ENCODE results near the gene DMWD. TPM values are rescaled to one million over a fixed set of nuclear protein-coding genes. Genes with fewer than 3 reads are reported as not detected.
"Not testable (repeated sequence)": the region's sequence is repeated elsewhere in the genome, so short reads cannot be mapped to it uniquely, and the experiment has no call there.

Gene DMWD
- total RNA-seq, 1 donor from 2014 or later = 44.7 TPM

GRCh38 chr19:45762870-45763631 is 29.6 kb downstream of the DMWD start:
- intact Hi-C loops (cut with micrococcal nuclease) = no loop called here
- Mint-ChIP-seq H3K27ac (no peak overlapping the region), H3K27me3 (ENCODE audit: low read depth) (peaks cover 6% of the 10 kb centered on the region)

GRCh38 chr19:45761714-45762113 is 30.9 kb downstream of the DMWD start:
- no peak overlapping the region for H3K27ac Mint-ChIP-seq
- H3K36me3 Mint-ChIP-seq (ENCODE audit: low read depth) = no peaks in the 10 kb centered on the region
- intact Hi-C loops (cut with micrococcal nuclease) = no loop called here
- peaks cover 1% of the 10 kb centered on the region for H3K27me3 Mint-ChIP-seq (ENCODE audit: low read depth)
- H3K9me3 Mint-ChIP-seq = no peaks in the 10 kb centered on the region
- no peaks in the 10 kb centered on the region for H3K4me1 Mint-ChIP-seq (ENCODE audit: low read depth)
- no peak for DNase-seq (ENCODE audit: low spot score)
- no peak overlapping the region for H3K4me3 Mint-ChIP-seq (ENCODE audit: low read depth)

More at GRCh38 chr19:45762870-45763631, 29.6 kb downstream of the DMWD start:
- H3K9me3 Mint-ChIP-seq = no peaks in the 10 kb centered on the region
- no peaks in the 10 kb centered on the region for H3K4me1 Mint-ChIP-seq (ENCODE audit: low read depth)
- no peak for DNase-seq (ENCODE audit: low spot score)
- no peak overlapping the region for H3K4me3 Mint-ChIP-seq (ENCODE audit: low read depth)
- no peaks in the 10 kb centered on the region for H3K36me3 Mint-ChIP-seq (ENCODE audit: low read depth)

GRCh38 chr19:45758921-45759320 is 33.7 kb downstream of the DMWD start:
- intact Hi-C loops (cut with micrococcal nuclease) = no loop called here
- no peaks in the 10 kb centered on the region for H3K9me3 Mint-ChIP-seq
- H3K27ac Mint-ChIP-seq = no peak overlapping the region
- H3K4me1 Mint-ChIP-seq (ENCODE audit: low read depth) = no peaks in the 10 kb centered on the region
- H3K27me3 Mint-ChIP-seq (ENCODE audit: low read depth) = no peaks in the 10 kb centered on the region
- H3K4me3 Mint-ChIP-seq (ENCODE audit: low read depth) = no peak overlapping the region
- DNase-seq (ENCODE audit: low spot score) = no peak
- no peaks in the 10 kb centered on the region for H3K36me3 Mint-ChIP-seq (ENCODE audit: low read depth)

DNA sequence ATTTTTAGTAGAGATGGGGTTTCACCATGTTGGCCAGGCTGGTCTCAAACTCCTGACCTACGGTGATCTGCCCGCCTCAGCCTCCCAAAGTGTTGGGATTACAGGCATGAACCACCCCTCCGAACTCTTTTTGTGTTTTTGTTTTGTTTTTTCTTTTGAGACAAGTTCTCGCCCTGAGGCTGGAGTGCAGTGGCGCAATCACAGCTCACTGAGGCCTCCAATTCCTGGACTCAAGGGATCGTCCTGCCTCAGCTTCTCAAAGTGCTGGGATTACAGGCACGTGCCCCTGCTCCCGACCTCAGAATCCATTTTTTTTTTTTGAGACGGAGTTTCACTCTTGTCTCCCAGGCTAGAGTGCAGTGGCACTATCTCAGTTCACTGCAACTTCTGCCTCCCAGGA is 35.0 kb downstream of the DMWD start:
- intact Hi-C loops (cut with micrococcal nuclease) = no loop called here
- Mint-ChIP-seq H3K4me1 (ENCODE audit: low read depth) (no peaks in the 10 kb centered on the region), H3K27ac (no peak overlapping the region), H3K36me3 (ENCODE audit: low read depth) (no peaks in the 10 kb centered on the region), H3K27me3 (ENCODE audit: low read depth) (no peaks in the 10 kb centered on the region), H3K4me3 (ENCODE audit: low read depth) (no peak overlapping the region), H3K9me3 (no peaks in the 10 kb centered on the region)
- DNase-seq (ENCODE audit: low spot score) = no peak

DNA sequence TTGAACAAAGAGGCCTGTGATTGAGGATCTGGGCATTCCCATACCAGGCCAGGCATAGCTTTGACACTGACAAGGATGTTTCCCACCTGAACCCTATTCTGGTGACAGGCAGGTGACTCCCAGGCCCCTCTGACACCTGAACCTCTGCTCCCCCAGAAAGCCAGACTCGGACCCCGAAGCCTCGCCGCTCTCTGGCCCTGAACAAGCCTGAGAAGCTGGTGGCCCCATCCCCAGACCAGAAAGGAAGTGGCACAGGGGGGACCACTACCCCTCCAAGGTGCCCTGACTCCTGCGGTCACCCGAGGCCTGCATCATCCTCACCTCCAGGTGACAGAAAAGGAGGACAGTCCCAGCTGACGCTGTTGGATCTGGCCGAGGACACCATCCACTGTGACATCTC is 38.3 kb downstream of the DMWD start:
- no peaks in the 10 kb centered on the region for H3K36me3 Mint-ChIP-seq (ENCODE audit: low read depth)
- no peak overlapping the region for H3K27ac Mint-ChIP-seq
- DNase-seq (ENCODE audit: low spot score) = no peak
- H3K4me1 Mint-ChIP-seq (ENCODE audit: low read depth) = no peaks in the 10 kb centered on the region
- no peaks in the 10 kb centered on the region for H3K9me3 Mint-ChIP-seq
- no peaks in the 10 kb centered on the region for H3K27me3 Mint-ChIP-seq (ENCODE audit: low read depth)
- no peak overlapping the region for H3K4me3 Mint-ChIP-seq (ENCODE audit: low read depth)
- intact Hi-C loops (cut with micrococcal nuclease) = no loop called here

- no peaks in the 10 kb centered on the region for H3K36me3 Mint-ChIP-seq (ENCODE audit: low read depth)
- DNase-seq (ENCODE audit: low spot score) = no peak
- H3K27ac Mint-ChIP-seq = no peak overlapping the region
- no peaks in the 10 kb centered on the region for H3K9me3 Mint-ChIP-seq
- no peak overlapping the region for H3K4me3 Mint-ChIP-seq (ENCODE audit: low read depth)
- no peaks in the 10 kb centered on the region for H3K27me3 Mint-ChIP-seq (ENCODE audit: low read depth)
- intact Hi-C loops (cut with micrococcal nuclease) = no loop called here
- no peaks in the 10 kb centered on the region for H3K4me1 Mint-ChIP-seq (ENCODE audit: low read depth)
These were observed 39.1 kb downstream of the DMWD start for GRCh38 chr19:45753548-45753947.

DNA sequence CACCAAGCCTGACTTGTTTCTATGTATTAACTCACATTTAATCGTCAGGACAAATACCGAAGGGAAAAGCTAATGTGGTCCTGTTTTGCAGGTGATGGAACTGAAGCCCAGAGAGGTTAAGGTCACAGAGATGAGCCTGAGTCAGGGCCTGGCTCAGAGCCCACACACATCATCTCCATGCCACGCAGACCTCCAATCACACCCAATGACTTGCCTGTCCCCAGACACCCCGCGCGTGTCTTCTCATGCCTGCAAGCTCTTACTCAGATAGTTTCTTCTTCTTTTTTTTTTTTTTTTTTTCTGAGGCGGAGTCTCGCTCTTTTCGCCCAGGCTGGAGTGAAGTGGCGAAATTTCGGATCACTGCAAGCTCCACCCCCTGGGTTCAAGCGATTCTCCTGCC is 40.0 kb downstream of the DMWD start:
- no peak overlapping the region for H3K4me3 Mint-ChIP-seq (ENCODE audit: low read depth)
- no peak for DNase-seq (ENCODE audit: low spot score)
- intact Hi-C loops (cut with micrococcal nuclease) = no loop called here
- H3K36me3 Mint-ChIP-seq (ENCODE audit: low read depth) = no peaks in the 10 kb centered on the region
- no peak overlapping the region for H3K27ac Mint-ChIP-seq
- no peaks in the 10 kb centered on the region for H3K4me1 Mint-ChIP-seq (ENCODE audit: low read depth)
- no peaks in the 10 kb centered on the region for H3K9me3 Mint-ChIP-seq
- H3K27me3 Mint-ChIP-seq (ENCODE audit: low read depth) = peaks cover under 1% of the 10 kb centered on the region

DNA sequence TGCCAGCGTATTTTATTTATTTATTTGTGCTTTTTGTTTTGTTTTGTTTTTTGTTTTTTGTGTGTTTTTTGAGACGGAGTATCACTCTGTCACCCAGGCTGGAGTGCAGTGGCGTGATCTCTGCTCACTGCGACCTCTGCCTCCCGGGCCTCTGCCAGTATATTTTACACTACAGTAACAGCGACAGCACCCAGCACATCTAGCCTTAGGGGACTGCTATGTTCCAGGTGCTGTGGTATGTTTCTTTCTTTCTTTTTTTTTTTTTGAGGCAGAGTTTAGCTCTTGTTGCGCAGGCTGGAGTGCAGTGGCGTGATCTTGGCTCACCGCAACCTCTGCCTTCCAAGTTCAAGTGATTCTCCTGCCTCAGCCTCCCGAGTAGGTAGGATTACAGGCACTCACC is 41.2 kb downstream of the DMWD start:
- H3K4me3 Mint-ChIP-seq (ENCODE audit: low read depth); H3K4me1 Mint-ChIP-seq (ENCODE audit: low read depth); intact Hi-C loops (cut with micrococcal nuclease); H3K36me3 Mint-ChIP-seq (ENCODE audit: low read depth); H3K9me3 Mint-ChIP-seq; H3K27me3 Mint-ChIP-seq (ENCODE audit: low read depth); H3K27ac Mint-ChIP-seq; DNase-seq (ENCODE audit: low spot score): not testable (repeated sequence)

DNA sequence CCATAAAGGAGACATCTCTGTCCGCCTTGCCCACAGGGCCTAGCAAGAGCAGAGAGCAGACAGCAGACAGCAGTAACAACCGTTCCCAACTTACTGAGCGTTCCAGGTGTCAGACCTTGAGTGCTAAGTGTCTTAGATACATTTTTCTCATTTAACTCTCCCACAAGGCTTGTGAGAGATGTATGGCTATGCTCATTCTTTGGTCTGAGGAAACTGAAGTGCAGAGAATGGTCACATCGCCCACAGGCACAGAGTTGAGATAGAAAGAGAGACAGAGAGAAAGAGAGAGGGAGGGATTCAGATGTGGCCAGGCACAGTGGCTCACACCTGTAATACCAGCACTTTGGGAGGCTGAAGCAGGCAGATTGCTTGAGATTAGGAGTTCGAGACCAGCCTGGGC is 45.1 kb downstream of the DMWD start:
- intact Hi-C loops (cut with micrococcal nuclease) = no loop called here
- no peak overlapping the region for H3K4me3 Mint-ChIP-seq (ENCODE audit: low read depth)

DNA sequence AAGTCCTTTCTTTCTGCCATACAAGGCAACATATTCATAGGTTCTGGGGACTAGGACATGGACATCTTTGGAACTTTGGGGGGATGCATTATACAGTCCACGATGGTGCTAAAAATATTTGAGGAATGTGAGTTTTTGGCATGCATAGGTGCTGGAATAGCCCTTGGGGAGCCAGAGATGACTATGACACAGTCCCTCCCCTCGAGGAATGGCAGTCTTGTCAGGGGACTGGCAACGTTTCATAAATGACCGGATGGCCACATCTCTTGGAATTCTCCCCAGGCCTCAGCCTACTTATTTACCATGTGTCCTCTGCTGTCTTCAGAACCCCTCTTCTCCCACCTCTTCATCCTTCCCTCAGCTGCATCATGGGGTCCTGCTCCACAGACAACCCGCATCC is 45.8 kb downstream of the DMWD start:
- intact Hi-C loops (cut with micrococcal nuclease) = no loop called here
- no peaks in the 10 kb centered on the region for H3K4me1 Mint-ChIP-seq (ENCODE audit: low read depth)
- no peaks in the 10 kb centered on the region for H3K36me3 Mint-ChIP-seq (ENCODE audit: low read depth)
- H3K27me3 Mint-ChIP-seq (ENCODE audit: low read depth) = peaks cover 12% of the 10 kb centered on the region
- no peak for DNase-seq (ENCODE audit: low spot score)
- no peak overlapping the region for H3K27ac Mint-ChIP-seq
- no peaks in the 10 kb centered on the region for H3K9me3 Mint-ChIP-seq
- H3K4me3 Mint-ChIP-seq (ENCODE audit: low read depth) = no peak overlapping the region

More for the DNA sequence above, 45.1 kb downstream of the DMWD start:
- H3K27me3 Mint-ChIP-seq (ENCODE audit: low read depth) = peaks cover 12% of the 10 kb centered on the region
- H3K4me1 Mint-ChIP-seq (ENCODE audit: low read depth) = no peaks in the 10 kb centered on the region
- DNase-seq (ENCODE audit: low spot score) = no peak
- no peaks in the 10 kb centered on the region for H3K36me3 Mint-ChIP-seq (ENCODE audit: low read depth)
- no peaks in the 10 kb centered on the region for H3K9me3 Mint-ChIP-seq
- H3K27ac Mint-ChIP-seq = no peak overlapping the region

DNA sequence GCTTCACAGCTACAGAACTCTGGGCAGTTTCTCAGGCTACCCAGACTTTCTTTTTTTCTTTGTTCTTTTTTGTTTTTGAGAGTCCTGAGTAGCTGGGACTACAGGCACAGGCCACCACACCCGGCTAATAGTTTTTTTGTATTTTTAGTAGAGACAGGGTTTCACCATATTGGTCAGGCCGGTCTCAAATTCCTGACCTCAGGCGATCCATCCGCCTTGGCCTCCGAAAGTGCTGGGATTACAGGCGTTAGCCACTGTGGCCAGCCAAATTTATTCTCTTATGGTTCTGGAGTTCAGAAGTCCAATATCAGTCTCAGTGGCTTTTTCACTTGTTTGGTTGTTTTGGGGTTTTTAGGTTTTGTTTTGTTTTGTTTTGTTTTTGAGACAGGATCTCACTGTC is 47.0 kb downstream of the DMWD start:
- no peak for DNase-seq (ENCODE audit: low spot score)
- Mint-ChIP-seq H3K27ac (no peak overlapping the region), H3K27me3 (ENCODE audit: low read depth) (peaks cover 12% of the 10 kb centered on the region), H3K36me3 (ENCODE audit: low read depth) (no peaks in the 10 kb centered on the region), H3K4me1 (ENCODE audit: low read depth) (no peaks in the 10 kb centered on the region), H3K9me3 (no peaks in the 10 kb centered on the region), H3K4me3 (ENCODE audit: low read depth) (no peak overlapping the region)
- intact Hi-C loops (cut with micrococcal nuclease) = no loop called here

DNA sequence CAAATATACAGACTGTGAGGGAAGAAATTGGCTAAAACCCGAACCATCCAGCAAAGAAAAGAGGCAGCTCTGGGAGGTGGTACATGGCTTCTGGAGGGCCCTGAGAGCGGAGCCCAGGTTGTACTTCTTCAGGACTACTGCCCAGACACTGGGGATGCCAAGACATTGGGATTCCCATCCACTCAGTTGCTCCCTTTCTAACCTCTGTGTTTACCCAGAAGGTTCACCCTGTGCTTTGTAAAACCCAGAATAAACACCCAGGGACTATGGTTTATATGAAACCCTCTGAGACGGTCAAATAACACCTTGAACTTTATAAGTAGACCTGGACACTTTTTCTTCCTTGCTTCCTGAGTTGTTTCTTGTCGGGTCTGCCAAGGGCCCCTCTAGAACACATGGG is 49.7 kb downstream of the DMWD start:
- Mint-ChIP-seq H3K4me1 (ENCODE audit: low read depth) (no peaks in the 10 kb centered on the region), H3K36me3 (ENCODE audit: low read depth) (no peaks in the 10 kb centered on the region), H3K4me3 (ENCODE audit: low read depth) (no peak overlapping the region), H3K27me3 (ENCODE audit: low read depth) (peaks cover 13% of the 10 kb centered on the region), H3K27ac (no peak overlapping the region), H3K9me3 (no peaks in the 10 kb centered on the region)
- intact Hi-C loops (cut with micrococcal nuclease) = no loop called here
- DNase-seq (ENCODE audit: low spot score) = no peak

DNA sequence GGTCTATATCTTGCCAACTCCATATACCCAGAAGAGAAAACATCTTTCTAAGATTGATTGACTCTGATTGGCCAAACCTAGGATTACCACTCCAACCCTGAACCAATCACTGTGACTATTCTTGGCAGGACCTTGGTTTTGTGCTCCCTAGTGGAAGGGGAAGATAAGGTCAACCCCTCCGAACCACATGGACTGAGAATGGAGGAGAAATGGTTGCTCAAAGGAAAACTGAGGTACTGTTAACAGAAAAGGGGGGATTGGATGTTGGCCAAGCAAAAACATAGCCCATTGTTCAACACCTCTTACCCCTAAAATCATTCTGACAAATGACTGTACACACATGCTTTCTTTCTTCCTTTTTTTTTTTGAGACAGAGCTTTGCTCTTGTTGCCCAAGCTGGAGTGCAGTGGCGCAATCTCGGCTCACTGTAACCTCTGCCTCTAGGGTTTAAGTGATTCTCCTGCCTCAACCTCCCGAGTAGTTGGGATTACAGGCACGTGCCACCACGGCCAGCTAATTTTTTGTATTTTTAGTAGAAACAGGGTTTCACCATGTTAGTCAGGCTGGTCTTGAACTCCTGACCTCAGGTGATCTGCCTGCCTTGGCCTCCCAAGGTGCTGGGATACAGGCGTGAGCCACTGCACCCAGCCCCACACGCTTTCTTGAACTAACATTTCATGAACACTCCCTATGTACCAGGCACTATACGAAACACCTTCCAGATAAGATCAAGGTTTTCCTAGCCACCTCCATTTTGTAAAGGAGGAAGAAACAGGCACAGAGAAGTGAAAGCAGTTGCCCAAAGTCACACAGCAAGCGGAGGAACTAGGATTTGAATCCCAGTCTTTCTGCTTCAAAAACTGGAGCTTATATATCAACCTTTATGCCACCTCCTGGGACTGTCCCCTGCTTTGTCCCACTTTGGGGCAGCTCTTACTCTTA is 52.9 kb downstream of the DMWD start:
- peaks cover 5% of the 10 kb centered on the region for H3K27me3 Mint-ChIP-seq (ENCODE audit: low read depth)
- DNase-seq (ENCODE audit: low spot score) = no peak

More for the DNA sequence above, 52.9 kb downstream of the DMWD start:
- Mint-ChIP-seq H3K9me3 (no peaks in the 10 kb centered on the region), H3K4me1 (ENCODE audit: low read depth) (no peaks in the 10 kb centered on the region), H3K27ac (no peak overlapping the region), H3K36me3 (ENCODE audit: low read depth) (no peaks in the 10 kb centered on the region), H3K4me3 (ENCODE audit: low read depth) (no peak overlapping the region)
- intact Hi-C loops (cut with micrococcal nuclease) = no loop called here
